Stomach (tissue), 9 donors: Measurements from ENCODE around the gene ERLIN1. TPM values are rescaled to one million over a fixed set of nuclear protein-coding genes. Genes with fewer than 3 reads are reported as not detected.
"Not testable (repeated sequence)": the region's sequence is repeated elsewhere in the genome, so short reads cannot be mapped to it uniquely, and the experiment has no call there.

Experiments
- DNase-seq, 2 donors: peaks; one replicate each; pipeline versions ENCODE4 v3.0.0 to v3.0.0-alpha.2; 2013 to 2019
- H3K27ac ChIP-seq, 5 donors: fragments of 200-600 bp in 4 of 5; sonication (generic) in 4 of 5; one replicate each; pipeline ENCODE4 v1.5.1; 2013 to 2019; ENCODE audit warnings: mild to moderate bottlenecking in 1 of 5, moderate library complexity in 1 of 5
- H3K27me3 ChIP-seq, 3 donors: fragments of 200-600 bp; sonication (generic); one replicate each; pipeline ENCODE4 v1.5.1; 2017 to 2019; ENCODE audit warnings: mixed run types in 1 of 3
- H3K36me3 ChIP-seq, 4 donors: fragments of 200-600 bp; sonication (generic); 1 replicate in 3 of 4; 2 replicates in 1 of 4; pipeline ENCODE4 v1.5.1; 2016 to 2019
- H3K4me1 ChIP-seq, 4 donors: fragments of 200-600 bp; sonication (generic); one replicate each; pipeline ENCODE4 v1.5.1; 2016 to 2019
- H3K4me3 ChIP-seq, 4 donors: fragments of 200-600 bp; sonication (generic) in 3 of 4; one replicate each; pipeline ENCODE4 v1.5.1; 2016 to 2019; ENCODE audit warnings: mild to moderate bottlenecking in 1 of 4
- H3K9me3 ChIP-seq, 4 donors: fragments of 200-600 bp; sonication (generic); one replicate each; pipeline ENCODE4 v1.5.1; 2016 to 2019
- CTCF ChIP-seq, 7 experiments: fragments of 450-650 bp in 4 of 7; fragments of 200-600 bp in 3 of 7; sonication (generic) in 3 of 7; IDR thresholded peaks; one replicate each; pipeline ENCODE4 v1.5.1; 2016 to 2019; ENCODE audit warnings: antibody characterized with exemption in 7 of 7, control low read depth in 2 of 7, mild to moderate bottlenecking in 1 of 7
- EP300 ChIP-seq: sonication (generic); formaldehyde crosslinking; IDR thresholded peaks from one replicate; pipeline ENCODE4 v1.6.1; 2017; ENCODE audit warnings: antibody characterized with exemption
- POLR2A ChIP-seq, 4 donors: fragments of 450-650 bp; IDR thresholded peaks; one replicate each; pipeline ENCODE4 v1.6.1; 2016; ENCODE audit warnings: antibody characterized with exemption in 4 of 4, control low read depth in 2 of 4, mild to moderate bottlenecking in 1 of 4, moderate library complexity in 1 of 4
- POLR2AphosphoS5 ChIP-seq, 3 donors: sonication (generic); formaldehyde crosslinking; IDR thresholded peaks; one replicate each; pipeline ENCODE4 v1.6.1; 2016; ENCODE audit warnings: antibody characterized with exemption in 3 of 3
- WGBS, 5 donors: extraction: QIAGEN DNeasy Blood & Tissue Kit in 3 of 5; methylation state at CpG; one replicate each; pipeline versions ENCODE4 v1.1.5 to v1.1.7; 2013 to 2018; 5-methylcytosine and 5-hydroxymethylcytosine counted together
- intact Hi-C: fragments of 100-400 bp; cut with DNase I; formaldehyde crosslinking; loops from one replicate; pipeline ENCODE4 v1.15.1; 2023; ENCODE audit warnings: low total_unique reads
- polyA plus RNA-seq, 3 donors: library from polyadenylated mRNA; stranded (reverse); fragments of 200-250 nt; gene quantifications; one replicate each; pipeline ENCODE4 v1.2.3, GENCODE V29; 2013
- total RNA-seq, 5 donors: library from RNA; depleted of rRNA; stranded (reverse); fragments of >200 nt; gene quantifications; one replicate each; pipeline versions ENCODE4 v1.1.0 to v1.2.3, GENCODE V29; 2014 to 2016
- donor health status: healthy with polysubstance abuse.
- donor health status: Bipolar disorder and iron deficiency.
- donor health status: healthy.

Gene ERLIN1
- total and polyA plus RNA-seq, 8 donors, result 4.4 to 61.5 (median 9.4) TPM

DNA sequence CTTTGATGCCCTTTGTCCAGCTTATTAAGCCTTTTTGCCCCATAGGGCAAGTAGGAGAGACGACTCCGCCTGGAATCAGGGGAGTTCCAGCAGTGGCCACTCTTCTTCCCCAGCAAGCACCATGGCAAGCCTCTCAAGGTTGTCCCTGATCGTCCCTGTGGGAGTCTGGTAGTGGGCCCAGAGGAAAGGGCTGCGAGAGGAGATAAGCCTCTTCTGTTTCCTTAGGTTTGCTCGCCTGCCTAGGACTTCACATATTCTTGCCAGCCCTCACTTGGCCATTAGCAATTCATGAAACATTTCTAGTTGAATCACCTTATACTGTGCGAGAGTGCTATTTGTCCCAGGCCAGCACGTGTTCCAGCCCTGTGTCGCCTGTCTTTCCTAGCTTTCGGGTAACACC, 56.4 kb downstream of the ERLIN1 start:
- intact Hi-C loops, result no loop called here
- Histone ChIP-seq H3K9me3 (peaks cover 0 to 2% (median under 1%) of the 10 kb centered on the region in 4 donors), H3K36me3 (no peaks in the 10 kb centered on the region), H3K27me3 (peaks cover 0 to 9% (median 0%) of the 10 kb centered on the region in 3 donors), H3K27ac (no peak overlapping the region), H3K4me3 (no peak overlapping the region), H3K4me1 (no peaks in the 10 kb centered on the region)
- 62 to 75% (median 73%) methylated on average over 9 of the region's 9 CpGs for WGBS, 5 donors
- DNase-seq, result no peak
- TF ChIP-seq EP300, result no peak
- no peak for TF ChIP-seq CTCF (IDR thresholded peaks at IDR 0.05)
- TF ChIP-seq POLR2AphosphoS5 (IDR thresholded peaks at IDR 0.05), result no peak
- TF ChIP-seq POLR2A (IDR thresholded peaks at IDR 0.05), result no peak

GRCh38 chr10:100128951-100129350, 56.9 kb downstream of the ERLIN1 start:
- H3K4me1 ChIP-seq, result no peaks in the 10 kb centered on the region
- H3K27ac ChIP-seq, result no peak overlapping the region
- peaks cover 0 to 9% (median 0%) of the 10 kb centered on the region in 3 donors for H3K27me3 ChIP-seq
- DNase-seq, result no peak
- H3K4me3 ChIP-seq, result no peak overlapping the region
- intact Hi-C loops, result no loop called here
- WGBS, 5 donors, result 70 to 83% (median 76%) methylated on average over 8 of the region's 8 CpGs
- no peak for TF ChIP-seq CTCF (IDR thresholded peaks at IDR 0.05)
- TF ChIP-seq POLR2AphosphoS5 (IDR thresholded peaks at IDR 0.05), result no peak
- TF ChIP-seq POLR2A (IDR thresholded peaks at IDR 0.05), result no peak
- no peak for TF ChIP-seq EP300
- H3K36me3 ChIP-seq, result no peaks in the 10 kb centered on the region
- H3K9me3 ChIP-seq, result no peaks in the 10 kb centered on the region

- 54 to 80% (median 71%) methylated on average over 2 of the region's 2 CpGs for WGBS, 5 donors
- H3K4me1 ChIP-seq, DNase-seq, H3K27me3 ChIP-seq, H3K4me3 ChIP-seq, H3K36me3 ChIP-seq, intact Hi-C loops, H3K9me3 ChIP-seq, H3K27ac ChIP-seq: not testable (repeated sequence)
Observed at GRCh38 chr10:100125335-100125734, 60.5 kb downstream of the ERLIN1 start.

- no peak for TF ChIP-seq POLR2AphosphoS5 (IDR thresholded peaks at IDR 0.05)
- no peak for TF ChIP-seq CTCF (IDR thresholded peaks at IDR 0.05)
- no peak for TF ChIP-seq POLR2A (IDR thresholded peaks at IDR 0.05)
- no peak for TF ChIP-seq EP300
- no peak overlapping the region for H3K4me3 ChIP-seq
- H3K36me3 ChIP-seq, result no peaks in the 10 kb centered on the region
- no peaks in the 10 kb centered on the region for H3K4me1 ChIP-seq
- intact Hi-C loops, result no loop called here
- peaks cover 0 to 5% (median 0%) of the 10 kb centered on the region in 3 donors for H3K27me3 ChIP-seq
- H3K27ac ChIP-seq, result no peak overlapping the region
- WGBS, 5 donors, result 84 to 92% (median 87%) methylated on average over 4 of the region's 4 CpGs
- DNase-seq, result no peak
- H3K9me3 ChIP-seq, result no peaks in the 10 kb centered on the region
Observed at GRCh38 chr10:100124097-100124496, 61.7 kb downstream of the ERLIN1 start.

GRCh38 chr10:100122780-100123179, 63.0 kb downstream of the ERLIN1 start:
- no peaks in the 10 kb centered on the region for H3K4me1 ChIP-seq
- no peak overlapping the region for H3K4me3 ChIP-seq
- intact Hi-C loops, result no loop called here
- no peaks in the 10 kb centered on the region for H3K36me3 ChIP-seq
- no peaks in the 10 kb centered on the region for H3K9me3 ChIP-seq
- no peak for DNase-seq
- peaks cover 0 to 7% (median 0%) of the 10 kb centered on the region in 3 donors for H3K27me3 ChIP-seq
- TF ChIP-seq POLR2A (IDR thresholded peaks at IDR 0.05) (no peak), CTCF (IDR thresholded peaks at IDR 0.05) (no peak), POLR2AphosphoS5 (IDR thresholded peaks at IDR 0.05) (no peak), EP300 (no peak)
- H3K27ac ChIP-seq, result no peak overlapping the region
